WTC11 (cell line): ENCODE data around the gene AKAP7.

Experiments
- CREB1 ChIP-seq: sonication (generic); formaldehyde crosslinking; IDR thresholded peaks from 2 replicates; pipeline ENCODE4 v1.8.0; 2023; ENCODE audit warnings: mild to moderate bottlenecking, missing genetic modification reagents
- PREB ChIP-seq: sonication (generic); formaldehyde crosslinking; IDR thresholded peaks from 2 replicates; pipeline ENCODE4 v1.8.1; 2022; ENCODE audit warnings: mild to moderate bottlenecking, missing genetic modification reagents, moderate library complexity, borderline replicate concordance
- ZNF121 ChIP-seq: sonication (generic); formaldehyde crosslinking; IDR thresholded peaks from 2 replicates; pipeline ENCODE4 v1.8.0; 2023; ENCODE audit warnings: missing genetic modification reagents
- TF ChIP-seq, protein P1 (sequence below): sonication (generic); formaldehyde crosslinking; IDR thresholded peaks from 2 replicates; pipeline ENCODE4 v1.8.0; 2022; ENCODE audit warnings: missing genetic modification reagents
- TF ChIP-seq, protein P2 (sequence below): sonication (generic); formaldehyde crosslinking; IDR thresholded peaks from 2 replicates; pipeline ENCODE4 v1.8.1; 2023; ENCODE audit warnings: mild to moderate bottlenecking, missing genetic modification reagents
- TF ChIP-seq, protein P3 (sequence below): fragments of 200-600 bp; IDR thresholded peaks from 2 replicates; pipeline ENCODE4 v1.8.0; 2022; ENCODE audit warnings: antibody characterized with exemption

DNA sequence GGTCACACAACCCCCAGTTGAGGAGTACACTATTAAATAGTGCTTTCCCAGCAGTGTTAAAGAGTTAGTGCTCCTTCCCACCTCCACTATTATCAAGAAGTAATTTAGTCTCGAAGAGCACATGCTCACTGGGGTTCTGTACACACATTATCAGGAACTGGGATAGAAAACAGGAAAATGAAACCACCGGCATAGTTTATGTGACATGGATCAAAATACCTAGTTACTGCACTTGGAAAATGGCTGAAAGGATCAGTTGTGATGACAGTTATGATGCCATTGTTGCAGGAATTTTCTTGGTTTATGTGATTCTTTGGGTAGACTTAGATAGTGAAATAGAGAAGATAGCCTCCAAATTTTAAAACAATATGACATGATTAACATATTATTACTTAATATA lies 152.9 kb downstream of the AKAP7 start:
- TF ChIP-seq CREB1 (CRISPR knock-in tag): no peak
- no peak for TF ChIP-seq ZNF121 (CRISPR knock-in tag)
- TF ChIP-seq PREB (CRISPR knock-in tag): no peak
- TF ChIP-seq, protein P1, sequence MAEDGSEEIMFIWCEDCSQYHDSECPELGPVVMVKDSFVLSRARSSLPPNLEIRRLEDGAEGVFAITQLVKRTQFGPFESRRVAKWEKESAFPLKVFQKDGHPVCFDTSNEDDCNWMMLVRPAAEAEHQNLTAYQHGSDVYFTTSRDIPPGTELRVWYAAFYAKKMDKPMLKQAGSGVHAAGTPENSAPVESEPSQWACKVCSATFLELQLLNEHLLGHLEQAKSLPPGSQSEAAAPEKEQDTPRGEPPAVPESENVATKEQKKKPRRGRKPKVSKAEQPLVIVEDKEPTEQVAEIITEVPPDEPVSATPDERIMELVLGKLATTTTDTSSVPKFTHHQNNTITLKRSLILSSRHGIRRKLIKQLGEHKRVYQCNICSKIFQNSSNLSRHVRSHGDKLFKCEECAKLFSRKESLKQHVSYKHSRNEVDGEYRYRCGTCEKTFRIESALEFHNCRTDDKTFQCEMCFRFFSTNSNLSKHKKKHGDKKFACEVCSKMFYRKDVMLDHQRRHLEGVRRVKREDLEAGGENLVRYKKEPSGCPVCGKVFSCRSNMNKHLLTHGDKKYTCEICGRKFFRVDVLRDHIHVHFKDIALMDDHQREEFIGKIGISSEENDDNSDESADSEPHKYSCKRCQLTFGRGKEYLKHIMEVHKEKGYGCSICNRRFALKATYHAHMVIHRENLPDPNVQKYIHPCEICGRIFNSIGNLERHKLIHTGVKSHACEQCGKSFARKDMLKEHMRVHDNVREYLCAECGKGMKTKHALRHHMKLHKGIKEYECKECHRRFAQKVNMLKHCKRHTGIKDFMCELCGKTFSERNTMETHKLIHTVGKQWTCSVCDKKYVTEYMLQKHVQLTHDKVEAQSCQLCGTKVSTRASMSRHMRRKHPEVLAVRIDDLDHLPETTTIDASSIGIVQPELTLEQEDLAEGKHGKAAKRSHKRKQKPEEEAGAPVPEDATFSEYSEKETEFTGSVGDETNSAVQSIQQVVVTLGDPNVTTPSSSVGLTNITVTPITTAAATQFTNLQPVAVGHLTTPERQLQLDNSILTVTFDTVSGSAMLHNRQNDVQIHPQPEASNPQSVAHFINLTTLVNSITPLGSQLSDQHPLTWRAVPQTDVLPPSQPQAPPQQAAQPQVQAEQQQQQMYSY (CRISPR knock-in tag): no peak
- TF ChIP-seq, protein P2, sequence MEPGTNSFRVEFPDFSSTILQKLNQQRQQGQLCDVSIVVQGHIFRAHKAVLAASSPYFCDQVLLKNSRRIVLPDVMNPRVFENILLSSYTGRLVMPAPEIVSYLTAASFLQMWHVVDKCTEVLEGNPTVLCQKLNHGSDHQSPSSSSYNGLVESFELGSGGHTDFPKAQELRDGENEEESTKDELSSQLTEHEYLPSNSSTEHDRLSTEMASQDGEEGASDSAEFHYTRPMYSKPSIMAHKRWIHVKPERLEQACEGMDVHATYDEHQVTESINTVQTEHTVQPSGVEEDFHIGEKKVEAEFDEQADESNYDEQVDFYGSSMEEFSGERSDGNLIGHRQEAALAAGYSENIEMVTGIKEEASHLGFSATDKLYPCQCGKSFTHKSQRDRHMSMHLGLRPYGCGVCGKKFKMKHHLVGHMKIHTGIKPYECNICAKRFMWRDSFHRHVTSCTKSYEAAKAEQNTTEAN (CRISPR knock-in tag): no peak
- TF ChIP-seq, protein P3, sequence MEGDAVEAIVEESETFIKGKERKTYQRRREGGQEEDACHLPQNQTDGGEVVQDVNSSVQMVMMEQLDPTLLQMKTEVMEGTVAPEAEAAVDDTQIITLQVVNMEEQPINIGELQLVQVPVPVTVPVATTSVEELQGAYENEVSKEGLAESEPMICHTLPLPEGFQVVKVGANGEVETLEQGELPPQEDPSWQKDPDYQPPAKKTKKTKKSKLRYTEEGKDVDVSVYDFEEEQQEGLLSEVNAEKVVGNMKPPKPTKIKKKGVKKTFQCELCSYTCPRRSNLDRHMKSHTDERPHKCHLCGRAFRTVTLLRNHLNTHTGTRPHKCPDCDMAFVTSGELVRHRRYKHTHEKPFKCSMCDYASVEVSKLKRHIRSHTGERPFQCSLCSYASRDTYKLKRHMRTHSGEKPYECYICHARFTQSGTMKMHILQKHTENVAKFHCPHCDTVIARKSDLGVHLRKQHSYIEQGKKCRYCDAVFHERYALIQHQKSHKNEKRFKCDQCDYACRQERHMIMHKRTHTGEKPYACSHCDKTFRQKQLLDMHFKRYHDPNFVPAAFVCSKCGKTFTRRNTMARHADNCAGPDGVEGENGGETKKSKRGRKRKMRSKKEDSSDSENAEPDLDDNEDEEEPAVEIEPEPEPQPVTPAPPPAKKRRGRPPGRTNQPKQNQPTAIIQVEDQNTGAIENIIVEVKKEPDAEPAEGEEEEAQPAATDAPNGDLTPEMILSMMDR: no peak
